Neuronal stem cell (in vitro differentiated cells): ENCODE data around the gene ZNF784.

Experiments
- DNase-seq: peaks from one replicate; pipeline ENCODE4 v3.0.0-alpha.2; 2013; ENCODE audit warnings: low spot score
- H2AFZ ChIP-seq: one replicate; pipeline ENCODE4 v1.6.1; 2013; ENCODE audit warnings: mild to moderate bottlenecking, low read length, inconsistent platforms
- H2AK5ac ChIP-seq: 2 replicates; pipeline ENCODE4 v1.6.1; 2013; ENCODE audit warnings: low read depth, mild to moderate bottlenecking, inconsistent platforms, low read length, moderate library complexity, mixed read lengths
- H2BK120ac ChIP-seq: 2 replicates; pipeline ENCODE4 v1.6.1; 2013; ENCODE audit warnings: low read depth, mild to moderate bottlenecking, inconsistent platforms, low read length, moderate library complexity, mixed read lengths
- H2BK12ac ChIP-seq: one replicate; pipeline ENCODE4 v1.6.1; 2013; ENCODE audit warnings: low read length, inconsistent platforms
- H2BK15ac ChIP-seq: 2 replicates; pipeline ENCODE4 v1.6.1; 2013; ENCODE audit warnings: mild to moderate bottlenecking, low read length, inconsistent platforms, mixed read lengths
- H2BK5ac ChIP-seq: one replicate; pipeline ENCODE4 v1.6.1; 2013; ENCODE audit warnings: inconsistent platforms, mild to moderate bottlenecking, low read length, moderate library complexity
- H3K14ac ChIP-seq: one replicate; pipeline ENCODE4 v1.6.1; 2013; ENCODE audit warnings: low read length, inconsistent platforms
- H3K18ac ChIP-seq: 2 replicates; pipeline ENCODE4 v1.6.1; 2013; ENCODE audit warnings: low read length, inconsistent platforms
- H3K23ac ChIP-seq: 2 replicates; pipeline ENCODE4 v1.6.1; 2013; ENCODE audit warnings: low read depth, mild to moderate bottlenecking, mixed read lengths, low read length, inconsistent platforms; ENCODE audit not compliant: poor library complexity
- H3K27ac ChIP-seq: replicated peaks from 3 replicates; pipeline ENCODE4 v1.5.1; 2013; ENCODE audit warnings: low read length, inconsistent platforms
- H3K27me3 ChIP-seq, 3 experiments: 2 replicates each; pipeline ENCODE4 v1.6.1; 2013; ENCODE audit warnings: low read length in 3 of 3, mild to moderate bottlenecking in 2 of 3, inconsistent platforms in 1 of 3, low read depth in 1 of 3, mixed read lengths in 1 of 3, moderate library complexity in 1 of 3; ENCODE audit not compliant: control insufficient read depth in 3 of 3, insufficient read depth in 3 of 3
- H3K36me3 ChIP-seq, 2 donors: replicated peaks in 1 of 2; 2 replicates each; pipeline ENCODE4 v1.6.1; 2013; ENCODE audit warnings: low read length in 2 of 2; ENCODE audit not compliant: control insufficient read depth in 2 of 2, insufficient read depth in 2 of 2
- H3K4ac ChIP-seq: 2 replicates; pipeline ENCODE4 v1.6.1; 2013; ENCODE audit warnings: inconsistent platforms, mild to moderate bottlenecking, low read length, moderate library complexity
- H3K4me1 ChIP-seq, 2 donors: 1 replicate in 1 of 2; 2 replicates in 1 of 2; pipeline ENCODE4 v1.6.1; 2013; ENCODE audit warnings: low read length in 2 of 2, low read depth in 1 of 2; ENCODE audit not compliant: control insufficient read depth in 2 of 2, insufficient read depth in 1 of 2
- H3K4me2 ChIP-seq: one replicate; pipeline ENCODE4 v1.6.1; 2013; ENCODE audit warnings: mild to moderate bottlenecking, low read length, inconsistent platforms; ENCODE audit not compliant: insufficient read depth, poor library complexity, severe bottlenecking
- H3K4me3 ChIP-seq, 2 donors: 2 replicates each; pipeline ENCODE4 v1.5.1; 2013; ENCODE audit warnings: low read length in 2 of 2, mild to moderate bottlenecking in 2 of 2, inconsistent platforms in 1 of 2, moderate library complexity in 1 of 2
- H3K79me1 ChIP-seq: one replicate; pipeline ENCODE4 v1.6.1; 2013; ENCODE audit warnings: low read depth, mild to moderate bottlenecking, inconsistent platforms, low read length, moderate library complexity
- H3K9ac ChIP-seq: one replicate; pipeline ENCODE4 v1.6.1; 2013; ENCODE audit warnings: mild to moderate bottlenecking, low read depth, low read length, inconsistent platforms; ENCODE audit not compliant: poor library complexity
- H3K9me3 ChIP-seq, 2 donors: replicated peaks in 1 of 2; 2 replicates each; pipeline versions ENCODE3 to v1.6.1; 2013; ENCODE audit warnings: low read length in 2 of 2, mild to moderate bottlenecking in 2 of 2, inconsistent platforms in 1 of 2, low read depth in 1 of 2, mixed read lengths in 1 of 2, moderate library complexity in 1 of 2; ENCODE audit not compliant: control insufficient read depth in 2 of 2, insufficient read depth in 1 of 2
- H4K8ac ChIP-seq: one replicate; pipeline ENCODE4 v1.6.1; 2013; ENCODE audit warnings: low read depth, mild to moderate bottlenecking, inconsistent platforms, low read length, moderate library complexity
- H4K91ac ChIP-seq: one replicate; pipeline ENCODE4 v1.6.1; 2013; ENCODE audit warnings: low read length, low read depth, mild to moderate bottlenecking, inconsistent platforms; ENCODE audit not compliant: poor library complexity
- WGBS, 2 donors: extraction: QIAGEN DNeasy Blood & Tissue Kit; methylation state at CpG; one replicate each; pipeline ENCODE4 v1.1.7; 2013; ENCODE audit warnings: missing lambda C conversion rate in 2 of 2, mixed read lengths in 1 of 2; ENCODE audit not compliant: insufficient read length in 2 of 2, insufficient replicate concordance in 1 of 2; ENCODE audit errors: extremely low coverage in 2 of 2; 5-methylcytosine and 5-hydroxymethylcytosine counted together

The ZNF784 gene

GRCh38 chr19:55609326-55609725 is 15.0 kb downstream of the ZNF784 start:
- Histone ChIP-seq H4K91ac (no peak overlapping the region), H3K4me1 (peaks cover 4 to 9% of the 10 kb centered on the region in 2 donors), H3K27me3 (no peaks in the 10 kb centered on the region), H2AFZ (no peak overlapping the region), H3K27ac (no peak overlapping the region), H2BK120ac (no peak overlapping the region), H2BK5ac (no peak overlapping the region), H3K79me1 (peaks cover 8% of the 10 kb centered on the region), H3K9me3 (no peaks in the 10 kb centered on the region), H2BK15ac (no peak overlapping the region), H4K8ac (no peak overlapping the region), H3K9ac (no peak overlapping the region), H3K4ac (no peak overlapping the region), H3K4me3 (no peak overlapping the region), H3K4me2 (no peak overlapping the region), H2BK12ac (no peak overlapping the region), H3K18ac (no peak overlapping the region), H3K36me3 (peaks cover 7 to 62% of the 10 kb centered on the region in 2 donors), H3K14ac (no peak overlapping the region), H2AK5ac (no peak overlapping the region), H3K23ac (no peak overlapping the region)
- no peak for DNase-seq
- no CpG with 5 or more reads among the region's 5 CpGs for WGBS, 2 donors

GRCh38 chr19:55606817-55607216 is 17.5 kb downstream of the ZNF784 start:
- Histone ChIP-seq H3K79me1 (peaks cover 10% of the 10 kb centered on the region), H3K18ac (no peak overlapping the region), H3K14ac (no peak overlapping the region), H4K8ac (no peak overlapping the region), H2AFZ (no peak overlapping the region), H3K27me3 (no peaks in the 10 kb centered on the region), H3K4me2 (peak overlapping the region; percentile 89), H2BK120ac (no peak overlapping the region), H3K36me3 (peaks cover 7 to 46% of the 10 kb centered on the region in 2 donors), H2AK5ac (no peak overlapping the region), H4K91ac (no peak overlapping the region), H3K4me3 (peak overlapping the region; percentile 73 to 78), H3K4ac (no peak overlapping the region), H3K9ac (no peak overlapping the region), H2BK15ac (no peak overlapping the region), H3K27ac (no peak overlapping the region), H2BK12ac (no peak overlapping the region), H3K4me1 (peaks cover 4 to 9% of the 10 kb centered on the region in 2 donors), H2BK5ac (no peak overlapping the region), H3K9me3 (peaks cover 0 to 7% of the 10 kb centered on the region in 2 donors), H3K23ac (no peak overlapping the region)
- no peak for DNase-seq
- WGBS, 2 donors, result no CpG with 5 or more reads among the region's 9 CpGs

- H3K27me3 ChIP-seq, result no peaks in the 10 kb centered on the region
- H3K4me1 ChIP-seq, result peaks cover 4 to 9% of the 10 kb centered on the region in 2 donors
- no peak overlapping the region for H3K4ac ChIP-seq
- WGBS, 2 donors, result no CpG with 5 or more reads among the region's 12 CpGs
- H3K4me2 ChIP-seq, result peak overlapping the region; percentile 89
- no peak overlapping the region for H3K23ac ChIP-seq
- peaks cover 7 to 42% of the 10 kb centered on the region in 2 donors for H3K36me3 ChIP-seq
- H2AK5ac ChIP-seq, result peak overlapping the region; percentile 10
- no peak for DNase-seq
- H3K27ac ChIP-seq, result peak overlapping the region; percentile 27
- no peak overlapping the region for H4K8ac ChIP-seq
- H3K4me3 ChIP-seq, result peak overlapping the region; percentile 73 to 78
- no peak overlapping the region for H4K91ac ChIP-seq
- H3K18ac ChIP-seq, result no peak overlapping the region
- peaks cover 7% of the 10 kb centered on the region for H3K79me1 ChIP-seq
- H3K14ac ChIP-seq, result no peak overlapping the region
- H2BK5ac ChIP-seq, result no peak overlapping the region
- no peak overlapping the region for H2BK120ac ChIP-seq
- H3K9me3 ChIP-seq, result peaks cover 0 to 7% of the 10 kb centered on the region in 2 donors
- no peak overlapping the region for H2BK12ac ChIP-seq
- peak overlapping the region; percentile 81 for H3K9ac ChIP-seq
- H2BK15ac ChIP-seq, result no peak overlapping the region
- H2AFZ ChIP-seq, result no peak overlapping the region
Observed at GRCh38 chr19:55606471-55606787, 17.9 kb downstream of the ZNF784 start.

GRCh38 chr19:55605637-55606470 is 18.5 kb downstream of the ZNF784 start, which contains the start of gene ZNF865:
Gene ZNF865 (plus strand): TSS chr19:55605647. CDS start chr19:55613619, 7,972 bp downstream.
- Histone ChIP-seq H2BK120ac (no peak within 1 kb of the TSS), H3K14ac (no peak within 1 kb of the TSS), H3K23ac (peak within 1 kb of the TSS; percentile 69), H3K27me3 (no peaks in the 10 kb centered on the region), H3K4me2 (peak within 1 kb of the TSS; percentile 89), H2BK12ac (no peak within 1 kb of the TSS), H3K36me3 (peaks cover 7 to 36% of the 10 kb centered on the region in 2 donors), H4K91ac (peak within 1 kb of the TSS; percentile 4), H3K9ac (peak within 1 kb of the TSS; percentile 82), H3K18ac (peak within 1 kb of the TSS; percentile 96), H2BK5ac (peak within 1 kb of the TSS; percentile 87), H3K4ac (peak within 1 kb of the TSS; percentile 85), H4K8ac (no peak within 1 kb of the TSS), H3K79me1 (peaks cover 7% of the 10 kb centered on the region), H3K4me3 (peak within 1 kb of the TSS; percentile 78 to 95), H3K4me1 (peaks cover 6 to 12% of the 10 kb centered on the region in 2 donors), H3K27ac (peak within 1 kb of the TSS; percentile 100), H3K9me3 (peaks cover 0 to 7% of the 10 kb centered on the region in 2 donors), H2AK5ac (peak within 1 kb of the TSS; percentile 10), H2BK15ac (peak within 1 kb of the TSS; percentile 27), H2AFZ (peak within 1 kb of the TSS; percentile 76)
- WGBS, 2 donors, result no CpG with 5 or more reads among the region's 44 CpGs
- no peak for DNase-seq
